Dermis blood vessel endothelial cell (primary cell): ENCODE data around the gene STXBP3. TPM values are rescaled to one million over a fixed set of nuclear protein-coding genes. Genes with fewer than 3 reads are reported as not detected.
"Not testable (repeated sequence)": the region's sequence is repeated elsewhere in the genome, so short reads cannot be mapped to it uniquely, and the experiment has no call there.

Experiments
- DNase-seq: peaks from one replicate; pipeline ENCODE4 v3.0.0; 2010
- total RNA-seq: library from RNA; depleted of rRNA; stranded (reverse); fragments of >200 nt; gene quantifications from 2 replicates; pipeline ENCODE4 v1.2.3, GENCODE V29; 2014

STXBP3 gene
- total RNA-seq, 1 donor from 2014 or later: 66.0 TPM

GRCh38 chr1:108729481-108729880 is 17.0 kb upstream of the STXBP3 start:
- DNase-seq: no peak

- DNase-seq: no peak
Measured at GRCh38 chr1:108732398-108732797, 14.1 kb upstream of the STXBP3 start.

- DNase-seq: no peak
Measured at GRCh38 chr1:108734171-108734865, 12.2 kb upstream of the STXBP3 start.

GRCh38 chr1:108742253-108742652 is 4.2 kb upstream of the STXBP3 start:
- no peak for DNase-seq

GRCh38 chr1:108745980-108746381 is 493 bp upstream of the STXBP3 start:
- DNase-seq: no peak

- peak; percentile 90 for DNase-seq
Measured at GRCh38 chr1:108747171-108747850, 837 bp downstream of the STXBP3 start.

GRCh38 chr1:108747898-108748297 is 1.4 kb downstream of the STXBP3 start:
- no peak for DNase-seq

- DNase-seq: no peak
Measured at GRCh38 chr1:108749081-108749480, 2.6 kb downstream of the STXBP3 start.

GRCh38 chr1:108750476-108751181 is 4.2 kb downstream of the STXBP3 start:
- no peak for DNase-seq

- no peak for DNase-seq
Measured at GRCh38 chr1:108753363-108753762, 6.9 kb downstream of the STXBP3 start.

GRCh38 chr1:108758796-108759195 is 12.3 kb downstream of the STXBP3 start:
- no peak for DNase-seq

- DNase-seq: peak; percentile 90
Measured at GRCh38 chr1:108767115-108767514, 20.6 kb downstream of the STXBP3 start.

GRCh38 chr1:108767708-108768107 is 21.2 kb downstream of the STXBP3 start:
- DNase-seq: no peak

GRCh38 chr1:108777839-108778238 is 31.4 kb downstream of the STXBP3 start:
- no peak for DNase-seq

- no peak for DNase-seq
Measured at GRCh38 chr1:108779455-108779854, 33.0 kb downstream of the STXBP3 start.

GRCh38 chr1:108780937-108781574 is 34.6 kb downstream of the STXBP3 start:
- peak; percentile 16 for DNase-seq

- not testable (repeated sequence) for DNase-seq
Measured at GRCh38 chr1:108781575-108781944, 35.1 kb downstream of the STXBP3 start.

- DNase-seq: no peak
Measured at GRCh38 chr1:108785264-108785663, 38.8 kb downstream of the STXBP3 start.

- no peak for DNase-seq
Measured at GRCh38 chr1:108785880-108786279, 39.4 kb downstream of the STXBP3 start.

GRCh38 chr1:108791790-108792189 is 45.3 kb downstream of the STXBP3 start:
- DNase-seq: no peak

- no peak for DNase-seq
Measured at GRCh38 chr1:108792420-108792819, 45.9 kb downstream of the STXBP3 start.

- no peak for DNase-seq
Measured at GRCh38 chr1:108799001-108799400, 52.5 kb downstream of the STXBP3 start.

GRCh38 chr1:108801101-108801500 is 54.6 kb downstream of the STXBP3 start:
- peak; percentile 40 for DNase-seq
